Measurements from ENCODE around the gene CIAO3. TPM values are rescaled to one million over a fixed set of nuclear protein-coding genes. Genes with fewer than 3 reads are reported as not detected.
A peak's percentile ranks its signal among the peaks of the same experiment; 100 is the strongest.

The CIAO3 gene
- total RNA-seq, 1 donor from 2014 or later = 19.3 TPM

DNA sequence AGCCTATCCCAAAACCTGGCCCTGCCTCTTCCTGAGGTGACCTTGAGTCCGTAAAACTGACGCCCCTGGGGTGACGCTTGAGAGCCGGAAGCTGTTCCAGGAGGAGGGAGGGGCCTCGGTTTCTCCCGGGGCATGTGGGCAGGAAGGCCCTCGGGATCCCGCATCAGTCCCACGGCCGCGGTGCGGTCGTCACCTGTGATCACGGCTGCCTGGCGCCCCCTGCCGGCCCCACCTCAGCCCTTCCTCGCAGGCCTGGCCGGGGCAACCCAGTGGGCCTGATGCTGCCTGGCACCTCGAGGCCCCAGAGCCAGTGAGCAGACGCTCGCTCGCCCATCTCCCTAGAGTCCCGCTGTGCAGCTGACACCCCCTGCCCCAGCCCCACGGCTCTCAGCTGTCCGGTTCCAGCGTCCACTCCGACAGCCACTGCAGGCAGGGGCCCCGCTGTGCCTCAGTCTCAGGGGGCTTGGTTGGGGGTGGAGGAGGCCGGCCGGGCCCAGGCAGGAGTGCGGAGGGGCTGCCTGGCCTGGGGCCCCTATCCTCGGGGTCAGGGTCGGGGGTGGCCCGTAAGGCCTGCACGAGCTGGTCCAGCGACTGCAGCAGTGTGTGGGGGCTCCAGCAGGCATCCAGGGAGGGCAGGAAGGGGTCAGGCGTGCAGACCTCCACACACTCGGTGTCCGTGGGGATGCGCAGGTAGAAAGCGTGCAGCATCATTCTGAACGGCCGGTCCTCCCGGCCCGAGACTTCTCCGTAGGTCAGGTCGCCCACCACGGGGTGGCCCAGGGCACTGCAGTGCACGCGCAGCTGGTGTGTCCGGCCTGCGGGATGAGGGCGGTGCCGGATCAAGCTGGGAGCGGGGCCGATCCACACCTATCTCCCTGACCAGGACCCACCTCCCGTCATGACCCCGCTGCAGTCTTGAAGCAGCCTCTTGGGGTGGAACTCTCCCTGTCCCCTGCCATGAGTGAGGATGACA, 45.1 kb upstream of the CIAO3 start:
- no peak overlapping the region for H3K4me3 ChIP-seq (ENCODE audit: low read depth, low read length)
- DNase-seq (ENCODE audit: low read depth) = no peak
- TF ChIP-seq, protein P1, sequence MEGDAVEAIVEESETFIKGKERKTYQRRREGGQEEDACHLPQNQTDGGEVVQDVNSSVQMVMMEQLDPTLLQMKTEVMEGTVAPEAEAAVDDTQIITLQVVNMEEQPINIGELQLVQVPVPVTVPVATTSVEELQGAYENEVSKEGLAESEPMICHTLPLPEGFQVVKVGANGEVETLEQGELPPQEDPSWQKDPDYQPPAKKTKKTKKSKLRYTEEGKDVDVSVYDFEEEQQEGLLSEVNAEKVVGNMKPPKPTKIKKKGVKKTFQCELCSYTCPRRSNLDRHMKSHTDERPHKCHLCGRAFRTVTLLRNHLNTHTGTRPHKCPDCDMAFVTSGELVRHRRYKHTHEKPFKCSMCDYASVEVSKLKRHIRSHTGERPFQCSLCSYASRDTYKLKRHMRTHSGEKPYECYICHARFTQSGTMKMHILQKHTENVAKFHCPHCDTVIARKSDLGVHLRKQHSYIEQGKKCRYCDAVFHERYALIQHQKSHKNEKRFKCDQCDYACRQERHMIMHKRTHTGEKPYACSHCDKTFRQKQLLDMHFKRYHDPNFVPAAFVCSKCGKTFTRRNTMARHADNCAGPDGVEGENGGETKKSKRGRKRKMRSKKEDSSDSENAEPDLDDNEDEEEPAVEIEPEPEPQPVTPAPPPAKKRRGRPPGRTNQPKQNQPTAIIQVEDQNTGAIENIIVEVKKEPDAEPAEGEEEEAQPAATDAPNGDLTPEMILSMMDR (conservative IDR thresholded peaks at IDR 0.05; ENCODE audit: low read depth, low read length) = peak; percentile 73

DNA sequence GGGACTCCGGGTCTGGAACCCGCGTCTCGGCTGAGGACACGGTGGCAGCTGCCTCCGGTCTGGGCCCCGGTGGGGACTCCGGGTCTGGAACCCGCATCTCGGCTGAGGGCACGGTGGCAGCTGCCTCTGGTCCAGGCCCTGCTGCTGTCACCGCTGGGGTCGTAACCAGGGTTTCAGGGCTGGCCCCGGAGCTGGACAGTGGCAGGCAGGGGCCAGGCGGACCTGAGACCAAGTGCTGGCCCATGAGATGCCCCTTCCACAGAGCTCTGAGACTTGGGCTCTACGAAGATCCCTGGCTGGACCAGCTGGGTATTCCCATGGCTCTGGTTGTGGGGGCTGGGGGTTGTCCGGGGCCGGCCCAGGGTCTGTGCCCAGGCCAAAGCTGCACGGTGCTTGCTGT, 43.6 kb upstream of the CIAO3 start:
- TF ChIP-seq, protein P1 (conservative IDR thresholded peaks at IDR 0.05; ENCODE audit: low read depth, low read length) = no peak
- no peak for DNase-seq (ENCODE audit: low read depth)
- H3K4me3 ChIP-seq (ENCODE audit: low read depth, low read length) = no peak overlapping the region

DNA sequence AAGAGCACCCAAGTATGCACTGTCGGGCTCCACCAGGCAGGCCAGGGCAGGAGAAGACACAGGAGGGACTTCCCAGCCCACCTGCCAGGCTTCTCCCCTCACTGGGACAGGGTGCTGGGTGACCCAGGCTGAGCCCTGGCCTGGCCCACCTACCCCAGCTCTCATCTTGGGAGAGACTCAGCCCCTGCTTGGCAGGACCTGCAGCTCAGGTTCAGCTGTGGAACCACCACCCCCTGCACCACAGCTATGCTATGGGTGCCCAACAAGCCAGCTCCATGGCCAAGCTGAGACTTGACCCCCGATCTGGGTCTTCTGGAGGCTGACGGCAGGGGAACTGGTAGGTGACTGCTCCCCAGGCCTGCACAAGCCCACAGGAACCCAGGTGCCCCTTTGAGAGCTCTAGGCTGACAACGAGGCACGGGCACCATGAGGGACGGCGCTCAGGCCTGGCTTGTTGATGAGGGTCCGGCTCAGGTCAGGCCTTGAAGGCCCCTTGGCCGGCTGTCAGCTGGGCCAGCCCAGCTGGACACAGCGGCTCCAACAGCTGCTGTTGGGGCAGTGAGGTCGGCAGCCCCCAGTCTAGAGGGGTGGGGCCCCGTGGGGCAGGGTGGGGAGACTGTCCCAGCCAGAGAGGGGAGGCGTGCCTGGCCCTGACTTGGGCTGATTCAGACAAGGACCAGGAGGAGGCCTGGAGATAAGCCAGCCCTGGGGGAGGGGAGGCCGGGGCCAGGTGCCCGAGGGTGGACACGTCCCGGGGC, 42.8 kb upstream of the CIAO3 start:
- DNase-seq (ENCODE audit: low read depth) = no peak
- H3K4me3 ChIP-seq (ENCODE audit: low read depth, low read length) = no peak overlapping the region
- TF ChIP-seq, protein P1 (conservative IDR thresholded peaks at IDR 0.05; ENCODE audit: low read depth, low read length) = no peak

DNA sequence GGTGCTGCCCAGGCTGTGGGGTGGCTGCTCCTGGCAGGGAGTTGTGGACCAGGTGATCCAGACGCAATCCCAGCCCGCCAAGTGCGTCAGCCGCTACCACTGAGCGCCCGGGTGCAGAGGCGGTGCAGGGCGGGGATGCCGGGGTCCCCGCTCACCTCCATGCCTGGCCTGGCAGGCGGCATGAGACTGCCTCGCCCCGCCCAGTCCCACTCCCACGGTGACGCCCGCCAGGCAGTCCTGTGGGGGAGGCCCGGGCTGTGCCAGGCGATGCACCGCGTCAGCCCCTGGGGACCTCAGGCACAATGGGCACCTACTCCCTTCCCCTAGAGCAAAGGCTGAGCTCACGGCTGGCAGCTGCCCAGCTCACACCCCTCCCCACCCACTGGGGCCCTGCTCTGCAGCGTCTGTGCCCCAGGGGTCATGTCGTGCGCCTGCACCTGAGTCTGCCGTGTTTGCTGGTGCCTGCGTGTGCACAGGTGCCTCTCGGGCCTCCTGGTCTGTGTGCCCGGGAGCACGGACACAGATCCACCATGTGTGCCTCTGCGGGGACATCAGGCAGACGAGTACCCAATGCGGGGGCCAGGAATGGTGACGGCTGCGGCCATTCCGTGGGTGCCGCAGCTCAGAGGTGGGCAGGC, 42.1 kb upstream of the CIAO3 start:
- no peak overlapping the region for H3K4me3 ChIP-seq (ENCODE audit: low read depth, low read length)
- no peak for DNase-seq (ENCODE audit: low read depth)
- TF ChIP-seq, protein P1 (conservative IDR thresholded peaks at IDR 0.05; ENCODE audit: low read depth, low read length) = no peak

DNA sequence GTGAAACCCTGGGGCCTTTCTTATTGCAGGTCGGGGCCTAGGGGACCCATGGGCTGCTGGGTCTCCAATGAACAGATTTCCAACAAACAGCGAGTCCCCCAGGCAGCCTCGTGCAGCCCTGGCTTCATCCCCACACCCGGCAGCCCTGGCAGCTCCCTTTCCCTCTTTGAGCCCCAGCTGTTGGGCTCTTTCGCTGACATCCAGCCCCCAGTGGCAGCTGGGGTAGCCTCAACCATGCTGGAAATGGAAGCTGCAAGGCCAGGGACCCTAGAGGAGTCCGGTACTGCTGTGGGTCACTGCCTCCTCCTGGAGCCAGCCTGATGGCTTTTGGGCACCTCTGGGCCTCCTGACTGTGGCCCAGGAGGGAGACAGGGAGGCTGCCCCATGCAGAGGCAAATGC, 41.5 kb upstream of the CIAO3 start:
- DNase-seq (ENCODE audit: low read depth) = no peak
- TF ChIP-seq, protein P1 (conservative IDR thresholded peaks at IDR 0.05; ENCODE audit: low read depth, low read length) = no peak
- no peak overlapping the region for H3K4me3 ChIP-seq (ENCODE audit: low read depth, low read length)

DNA sequence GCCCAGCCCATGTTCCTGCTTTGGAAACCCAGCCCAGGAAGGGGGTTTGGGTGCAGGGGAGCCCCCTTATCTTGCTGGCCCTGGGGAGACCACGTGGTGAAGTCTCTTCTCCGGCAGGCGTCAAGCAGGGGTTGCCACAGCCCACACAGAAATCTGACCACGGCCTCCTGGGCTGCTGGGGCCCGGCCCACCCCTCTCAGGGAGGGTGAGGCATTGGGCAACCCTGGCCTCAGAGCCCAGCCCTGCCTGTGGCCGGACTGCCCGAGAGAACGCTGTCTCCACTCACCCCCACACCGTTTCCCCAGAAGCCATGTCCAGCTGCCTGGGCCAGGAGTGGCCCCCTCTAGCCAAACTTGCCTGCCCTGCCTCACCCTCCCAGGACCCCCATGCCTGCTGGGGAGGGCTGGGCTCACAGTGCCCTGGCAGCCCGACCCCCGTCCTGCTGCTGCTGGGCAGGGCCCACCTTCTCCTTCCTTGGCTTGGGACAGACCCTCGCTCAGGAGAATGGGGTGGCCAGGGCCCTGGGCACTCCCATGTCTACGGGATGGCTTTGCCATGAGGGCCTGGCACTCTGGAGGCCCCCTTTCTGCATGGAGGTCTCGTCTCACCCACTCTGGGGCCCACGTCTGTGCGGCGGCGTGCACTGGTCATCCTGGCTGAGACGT, 40.7 kb upstream of the CIAO3 start:
- no peak overlapping the region for H3K4me3 ChIP-seq (ENCODE audit: low read depth, low read length)
- DNase-seq (ENCODE audit: low read depth) = no peak
- TF ChIP-seq, protein P1 (conservative IDR thresholded peaks at IDR 0.05; ENCODE audit: low read depth, low read length) = no peak
